SK-N-MC (cell line): ENCODE results near the gene TMEM95.

ENCODE experiments used
- EZH2 ChIP-seq: fragments of 200-600 bp; sonication (generic); IDR thresholded peaks from one replicate; pipeline ENCODE4 v1.6.1; 2017; ENCODE audit warnings: antibody characterized with exemption
- FOXP2 ChIP-seq: optimal IDR thresholded peaks from 2 replicates; pipeline ENCODE3; 2011; ENCODE audit warnings: mild to moderate bottlenecking, moderate library complexity; ENCODE audit not compliant: insufficient read depth; ENCODE audit errors: extremely low read length, control extremely low read depth
- POLR2AphosphoS5 ChIP-seq: IDR thresholded peaks from 2 replicates; pipeline ENCODE4 v1.6.1; 2012; ENCODE audit warnings: mild to moderate bottlenecking, low read depth, low read length, borderline replicate concordance

GRCh38 chr17:7393613-7394451 is 38.9 kb downstream of the TMEM95 start:
- TF ChIP-seq FOXP2: no peak
- no peak for TF ChIP-seq EZH2
- no peak for TF ChIP-seq POLR2AphosphoS5
